ENCODE results near the gene BPIFA1.

DNA sequence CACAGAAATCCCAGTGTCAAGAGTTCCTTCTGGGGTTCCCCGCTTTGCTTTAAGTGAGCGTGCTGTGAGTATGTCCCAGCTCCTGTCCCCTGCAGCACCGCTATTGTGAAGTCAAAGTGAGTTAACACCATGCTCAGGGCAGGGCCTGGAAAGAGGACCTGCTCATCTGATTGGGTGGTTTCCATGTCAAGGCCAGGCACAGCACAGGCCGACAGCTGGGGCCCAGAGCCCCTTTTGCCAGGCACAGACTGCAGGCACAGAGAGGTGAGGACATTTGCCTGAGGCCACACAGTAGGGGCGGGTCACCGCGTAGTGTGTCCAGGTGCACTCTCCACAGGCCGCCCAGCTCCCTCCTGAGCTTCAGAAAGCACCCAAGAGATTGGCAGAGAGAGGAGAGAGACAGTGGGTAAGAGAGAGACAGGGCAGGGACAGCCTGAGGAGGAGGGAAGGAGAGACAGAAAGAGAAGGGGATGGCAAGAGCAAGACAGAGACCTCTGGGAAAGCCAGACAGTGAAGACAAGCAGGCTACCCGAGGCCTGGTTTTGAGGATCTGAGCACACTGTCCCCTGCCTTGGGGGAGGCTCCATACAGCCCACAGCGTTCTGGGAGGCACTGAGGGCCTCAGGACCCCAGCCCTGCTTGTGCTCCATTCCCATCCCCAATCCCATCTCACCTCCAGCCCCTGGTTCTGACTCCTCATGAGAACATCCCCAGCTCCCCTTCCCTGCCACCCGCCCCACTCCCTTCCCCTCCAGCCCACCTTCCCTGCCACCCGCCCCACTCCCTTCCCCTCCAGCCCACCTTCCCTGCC is 40.7 kb downstream of the BPIFA1 start:
- TF ChIP-seq, protein P1, sequence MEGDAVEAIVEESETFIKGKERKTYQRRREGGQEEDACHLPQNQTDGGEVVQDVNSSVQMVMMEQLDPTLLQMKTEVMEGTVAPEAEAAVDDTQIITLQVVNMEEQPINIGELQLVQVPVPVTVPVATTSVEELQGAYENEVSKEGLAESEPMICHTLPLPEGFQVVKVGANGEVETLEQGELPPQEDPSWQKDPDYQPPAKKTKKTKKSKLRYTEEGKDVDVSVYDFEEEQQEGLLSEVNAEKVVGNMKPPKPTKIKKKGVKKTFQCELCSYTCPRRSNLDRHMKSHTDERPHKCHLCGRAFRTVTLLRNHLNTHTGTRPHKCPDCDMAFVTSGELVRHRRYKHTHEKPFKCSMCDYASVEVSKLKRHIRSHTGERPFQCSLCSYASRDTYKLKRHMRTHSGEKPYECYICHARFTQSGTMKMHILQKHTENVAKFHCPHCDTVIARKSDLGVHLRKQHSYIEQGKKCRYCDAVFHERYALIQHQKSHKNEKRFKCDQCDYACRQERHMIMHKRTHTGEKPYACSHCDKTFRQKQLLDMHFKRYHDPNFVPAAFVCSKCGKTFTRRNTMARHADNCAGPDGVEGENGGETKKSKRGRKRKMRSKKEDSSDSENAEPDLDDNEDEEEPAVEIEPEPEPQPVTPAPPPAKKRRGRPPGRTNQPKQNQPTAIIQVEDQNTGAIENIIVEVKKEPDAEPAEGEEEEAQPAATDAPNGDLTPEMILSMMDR (IDR thresholded peaks at IDR 0.05) = no peak
- TF ChIP-seq EP300 (IDR thresholded peaks at IDR 0.05; ENCODE audit: borderline replicate concordance in 1 of 2, low read depth in 1 of 2, low read length in 1 of 2) = no peak
